HG02571 (cell line): ENCODE results near the gene DFFB.
"Not testable (repeated sequence)": the region's sequence is repeated elsewhere in the genome, so short reads cannot be mapped to it uniquely, and the experiment has no call there.

Source experiments
- ATAC-seq: cut with Tn5 transposase; IDR thresholded peaks from one replicate; pipeline ENCODE4 v1.9.1; 2021; ENCODE audit warnings: mild to moderate bottlenecking, moderate library complexity; ENCODE audit not compliant: unreplicated experiment

DFFB gene

GRCh38 chr1:3856923-3857790, at the start of gene DFFB, which contains the start of gene CEP104:
TSS of gene DFFB (plus strand) at chr1:3857476. CDS start at chr1:3857604, 128 bp downstream.
TSS of gene CEP104 (minus strand) at chr1:3857211. CDS start at chr1:3852407, 4,804 bp downstream.
- ATAC-seq = peak; percentile 92

GRCh38 chr1:3807769-3808168, 49.5 kb upstream of the DFFB start:
- no peak for ATAC-seq

- no peak for ATAC-seq
Observed at GRCh38 chr1:3809680-3810079, 47.6 kb upstream of the DFFB start.

GRCh38 chr1:3810149-3810761, 47.0 kb upstream of the DFFB start:
- not testable (repeated sequence) for ATAC-seq

- ATAC-seq = no peak
Observed at GRCh38 chr1:3811595-3811911, 45.7 kb upstream of the DFFB start.

GRCh38 chr1:3814065-3814464, 43.2 kb upstream of the DFFB start:
- ATAC-seq = no peak

GRCh38 chr1:3814771-3815561, 42.3 kb upstream of the DFFB start:
- no peak for ATAC-seq

GRCh38 chr1:3816331-3817137, 40.7 kb upstream of the DFFB start:
- ATAC-seq = no peak

GRCh38 chr1:3817138-3817740, 40.0 kb upstream of the DFFB start:
- no peak for ATAC-seq

GRCh38 chr1:3817821-3818597, 39.3 kb upstream of the DFFB start:
- no peak for ATAC-seq

GRCh38 chr1:3819771-3820200, 37.5 kb upstream of the DFFB start:
- ATAC-seq = no peak

- no peak for ATAC-seq
Observed at GRCh38 chr1:3820316-3820715, 37.0 kb upstream of the DFFB start.

- ATAC-seq = no peak
Observed at GRCh38 chr1:3821004-3821403, 36.3 kb upstream of the DFFB start.

- no peak for ATAC-seq
Observed at GRCh38 chr1:3821447-3821846, 35.8 kb upstream of the DFFB start.

- no peak for ATAC-seq
Observed at GRCh38 chr1:3821908-3822307, 35.4 kb upstream of the DFFB start.

- no peak for ATAC-seq
Observed at GRCh38 chr1:3822421-3822820, 34.9 kb upstream of the DFFB start.

GRCh38 chr1:3824650-3825049, 32.6 kb upstream of the DFFB start:
- ATAC-seq = no peak

GRCh38 chr1:3825356-3825755, 31.9 kb upstream of the DFFB start:
- ATAC-seq = no peak

GRCh38 chr1:3827813-3828307, 29.4 kb upstream of the DFFB start:
- no peak for ATAC-seq
